ENCODE data around the gene DSC3.

Gene DSC3

GRCh38 chr18:30969670-30970170 lies 72.8 kb downstream of the DSC3 start:
- no peak for DNase-seq

GRCh38 chr18:30967701-30968100 lies 74.8 kb downstream of the DSC3 start:
- no peak for DNase-seq

- no peak for DNase-seq
These were observed 77.3 kb downstream of the DSC3 start for GRCh38 chr18:30965237-30965636.

- DNase-seq, result no peak
These were observed 81.9 kb downstream of the DSC3 start for GRCh38 chr18:30960661-30961060.

- DNase-seq, result no peak
These were observed 85.5 kb downstream of the DSC3 start for GRCh38 chr18:30957066-30957465.

GRCh38 chr18:30954262-30954661 lies 88.3 kb downstream of the DSC3 start:
- DNase-seq, result no peak

GRCh38 chr18:30945761-30946160 lies 96.8 kb downstream of the DSC3 start:
- DNase-seq, result no peak

GRCh38 chr18:30944773-30945417 lies 97.6 kb downstream of the DSC3 start:
- DNase-seq, result no peak

GRCh38 chr18:30940952-30941539 lies 101.5 kb downstream of the DSC3 start:
- no peak for DNase-seq

Measured in AML-193 (cell line).